Tongue (tissue), 2 donors: ENCODE results near the gene LARGE1. TPM values are rescaled to one million over a fixed set of nuclear protein-coding genes. Genes with fewer than 3 reads are reported as not detected.

Source experiments
- DNase-seq: peaks from one replicate; pipeline ENCODE4 v3.0.0-alpha.2; 2015
- total RNA-seq: library from RNA; depleted of rRNA; stranded (reverse); fragments of >200 nt; gene quantifications from one replicate; pipeline ENCODE4 v1.2.3, GENCODE V29; 2014

LARGE1 gene
- total RNA-seq, 1 donor from 2014 or later = 18.3 TPM

GRCh38 chr22:33354928-33355327 lies 565.3 kb downstream of the LARGE1 start:
- no peak for DNase-seq

- DNase-seq = no peak
Observed at GRCh38 chr22:33353502-33353901, 566.8 kb downstream of the LARGE1 start.

- DNase-seq = no peak
Observed at GRCh38 chr22:33352768-33353167, 567.5 kb downstream of the LARGE1 start.

- DNase-seq = no peak
Observed at GRCh38 chr22:33350961-33351360, 569.3 kb downstream of the LARGE1 start.

GRCh38 chr22:33350491-33350890 lies 569.8 kb downstream of the LARGE1 start:
- DNase-seq = no peak

GRCh38 chr22:33347002-33347401 lies 573.3 kb downstream of the LARGE1 start:
- no peak for DNase-seq

GRCh38 chr22:33341611-33342010 lies 578.7 kb downstream of the LARGE1 start:
- no peak for DNase-seq

GRCh38 chr22:33337524-33337923 lies 582.8 kb downstream of the LARGE1 start:
- no peak for DNase-seq

- DNase-seq = no peak
Observed at GRCh38 chr22:33335611-33336279, 584.5 kb downstream of the LARGE1 start.

GRCh38 chr22:33332538-33332937 lies 587.7 kb downstream of the LARGE1 start:
- no peak for DNase-seq

- DNase-seq = no peak
Observed at GRCh38 chr22:33331017-33331416, 589.3 kb downstream of the LARGE1 start.

- no peak for DNase-seq
Observed at GRCh38 chr22:33330534-33330933, 589.7 kb downstream of the LARGE1 start.

GRCh38 chr22:33329398-33329797 lies 590.9 kb downstream of the LARGE1 start:
- no peak for DNase-seq

- DNase-seq = no peak
Observed at GRCh38 chr22:33328789-33329296, 591.4 kb downstream of the LARGE1 start.

GRCh38 chr22:33327348-33327860 lies 592.9 kb downstream of the LARGE1 start:
- DNase-seq = no peak

- peak; percentile 73 for DNase-seq
Observed at GRCh38 chr22:33326540-33327295, 593.6 kb downstream of the LARGE1 start.

GRCh38 chr22:33325232-33326004 lies 594.9 kb downstream of the LARGE1 start:
- peak; percentile 33 for DNase-seq

- DNase-seq = no peak
Observed at GRCh38 chr22:33324228-33324627, 596.0 kb downstream of the LARGE1 start.

GRCh38 chr22:33321466-33321865 lies 598.8 kb downstream of the LARGE1 start:
- no peak for DNase-seq

GRCh38 chr22:33315954-33316353 lies 604.3 kb downstream of the LARGE1 start:
- no peak for DNase-seq

GRCh38 chr22:33315117-33315516 lies 605.2 kb downstream of the LARGE1 start:
- no peak for DNase-seq

GRCh38 chr22:33314316-33314715 lies 606.0 kb downstream of the LARGE1 start:
- DNase-seq = no peak

- DNase-seq = peak; percentile 70
Observed at GRCh38 chr22:33303099-33303498, 617.2 kb downstream of the LARGE1 start.
